Large intestine (tissue), 12 donors: Measurements from ENCODE around the gene MAGEC1. TPM values are rescaled to one million over a fixed set of nuclear protein-coding genes. Genes with fewer than 3 reads are reported as not detected.
"Not testable (repeated sequence)": the region's sequence is repeated elsewhere in the genome, so short reads cannot be mapped to it uniquely, and the experiment has no call there.

Source experiments
- DNase-seq, 2 donors: peaks; one replicate each; pipeline versions ENCODE4 v3.0.0 to v3.0.0-alpha.2; 2013
- H3K27ac ChIP-seq: one replicate; pipeline ENCODE4 v1.5.1; 2013; ENCODE audit warnings: low read length
- H3K27me3 ChIP-seq: 2 replicates; pipeline ENCODE4 v1.6.1; 2013; ENCODE audit warnings: low read length; ENCODE audit not compliant: control insufficient read depth, insufficient read depth
- H3K36me3 ChIP-seq: 2 replicates; pipeline ENCODE4 v1.6.1; 2013; ENCODE audit warnings: low read length; ENCODE audit not compliant: control insufficient read depth, insufficient read depth
- H3K4me1 ChIP-seq: one replicate; pipeline ENCODE4 v1.6.1; 2013; ENCODE audit warnings: low read length; ENCODE audit not compliant: control insufficient read depth, insufficient read depth
- H3K4me3 ChIP-seq: one replicate; pipeline ENCODE4 v1.5.1; 2013; ENCODE audit warnings: low read length
- H3K9me3 ChIP-seq: one replicate; pipeline ENCODE4 v1.6.1; 2013; ENCODE audit warnings: mild to moderate bottlenecking, low read depth, low read length, moderate library complexity; ENCODE audit not compliant: control insufficient read depth
- WGBS: methylation state at CpG from one replicate; pipeline ENCODE4 v1.1.5; 2013; ENCODE audit warnings: low lambda C conversion rate; ENCODE audit not compliant: insufficient coverage; 5-methylcytosine and 5-hydroxymethylcytosine counted together
- long read RNA-seq, 11 donors: transcript quantifications; one replicate each; lab custom pipeline, GENCODE V29; 2026
- polyA plus RNA-seq: library from polyadenylated mRNA; unstranded; fragments of 120-200 nt; gene quantifications from one replicate; pipeline ENCODE4 v1.2.1, GENCODE V29; 2013

The MAGEC1 gene, protein sequence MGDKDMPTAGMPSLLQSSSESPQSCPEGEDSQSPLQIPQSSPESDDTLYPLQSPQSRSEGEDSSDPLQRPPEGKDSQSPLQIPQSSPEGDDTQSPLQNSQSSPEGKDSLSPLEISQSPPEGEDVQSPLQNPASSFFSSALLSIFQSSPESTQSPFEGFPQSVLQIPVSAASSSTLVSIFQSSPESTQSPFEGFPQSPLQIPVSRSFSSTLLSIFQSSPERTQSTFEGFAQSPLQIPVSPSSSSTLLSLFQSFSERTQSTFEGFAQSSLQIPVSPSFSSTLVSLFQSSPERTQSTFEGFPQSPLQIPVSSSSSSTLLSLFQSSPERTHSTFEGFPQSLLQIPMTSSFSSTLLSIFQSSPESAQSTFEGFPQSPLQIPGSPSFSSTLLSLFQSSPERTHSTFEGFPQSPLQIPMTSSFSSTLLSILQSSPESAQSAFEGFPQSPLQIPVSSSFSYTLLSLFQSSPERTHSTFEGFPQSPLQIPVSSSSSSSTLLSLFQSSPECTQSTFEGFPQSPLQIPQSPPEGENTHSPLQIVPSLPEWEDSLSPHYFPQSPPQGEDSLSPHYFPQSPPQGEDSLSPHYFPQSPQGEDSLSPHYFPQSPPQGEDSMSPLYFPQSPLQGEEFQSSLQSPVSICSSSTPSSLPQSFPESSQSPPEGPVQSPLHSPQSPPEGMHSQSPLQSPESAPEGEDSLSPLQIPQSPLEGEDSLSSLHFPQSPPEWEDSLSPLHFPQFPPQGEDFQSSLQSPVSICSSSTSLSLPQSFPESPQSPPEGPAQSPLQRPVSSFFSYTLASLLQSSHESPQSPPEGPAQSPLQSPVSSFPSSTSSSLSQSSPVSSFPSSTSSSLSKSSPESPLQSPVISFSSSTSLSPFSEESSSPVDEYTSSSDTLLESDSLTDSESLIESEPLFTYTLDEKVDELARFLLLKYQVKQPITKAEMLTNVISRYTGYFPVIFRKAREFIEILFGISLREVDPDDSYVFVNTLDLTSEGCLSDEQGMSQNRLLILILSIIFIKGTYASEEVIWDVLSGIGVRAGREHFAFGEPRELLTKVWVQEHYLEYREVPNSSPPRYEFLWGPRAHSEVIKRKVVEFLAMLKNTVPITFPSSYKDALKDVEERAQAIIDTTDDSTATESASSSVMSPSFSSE
- polyA plus RNA-seq = not detected
- long read RNA-seq, donor 1 = 0 reads
- long read RNA-seq, donor 2 = 0 reads
- long read RNA-seq, donor 3 = 0 reads
- long read RNA-seq, donor 4 = 0 reads
- long read RNA-seq, donor 5 = 0 reads
- long read RNA-seq, donor 6 = 0 reads
- long read RNA-seq, donor 7 = 0 reads
- long read RNA-seq, donor 8 = 0 reads
- long read RNA-seq, donor 9 = 0 reads
- long read RNA-seq, donor 10 = 0 reads
- long read RNA-seq, donor 11 = 0 reads

DNA sequence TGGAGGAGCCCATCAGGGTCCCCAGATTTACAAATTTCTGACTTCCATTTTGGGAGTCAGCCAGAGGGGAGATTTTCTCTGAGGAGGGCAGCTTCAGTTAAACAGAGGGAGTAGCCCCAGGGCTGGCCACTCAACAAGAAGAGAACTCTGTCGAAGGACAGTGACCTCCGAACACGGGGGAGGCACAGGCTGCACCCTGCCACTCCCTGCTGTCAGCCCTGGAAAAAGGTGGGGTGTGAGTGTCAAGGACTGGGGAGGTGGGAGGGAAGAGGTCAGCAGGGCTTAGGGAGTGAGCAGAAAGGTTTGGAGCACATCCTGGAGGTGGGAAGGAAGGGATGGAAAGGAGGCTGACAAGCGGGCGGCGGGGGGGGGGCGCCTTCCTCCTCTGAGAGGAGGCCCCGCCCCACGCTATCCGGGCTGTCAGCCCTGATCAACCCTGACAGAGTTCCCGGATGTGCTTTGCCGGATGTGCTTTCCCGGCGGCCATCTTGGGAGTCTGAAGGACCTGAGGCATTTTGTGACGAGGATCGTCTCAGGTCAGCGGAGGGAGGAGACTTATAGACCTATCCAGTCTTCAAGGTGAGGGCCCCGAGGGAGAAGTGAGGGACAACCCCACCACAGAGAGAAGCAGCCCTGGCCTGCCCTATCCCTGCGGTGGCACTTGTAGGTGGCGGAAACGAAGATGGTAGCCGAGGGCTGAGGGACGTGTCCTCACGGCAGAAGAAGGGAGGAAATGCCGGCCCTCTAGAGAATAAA, at the start of gene MAGEC1:
Gene MAGEC1 (plus strand): TSS at position 495 of the 756 bp plus-strand sequence. CDS start 1,179 bp downstream, outside the sequence.
- Histone ChIP-seq H3K36me3 (no peaks in the 10 kb centered on the region), H3K27ac (no peak within 1 kb of the TSS), H3K9me3 (no peaks in the 10 kb centered on the region), H3K27me3 (no peaks in the 10 kb centered on the region), H3K4me1 (no peaks in the 10 kb centered on the region), H3K4me3 (no peak within 1 kb of the TSS)
- whole genome bisulfite sequencing = no CpG with 5 or more reads among the region's 25 CpGs
- no peak for DNase-seq

GRCh38 chrX:141857479-141857878, 46.2 kb upstream of the MAGEC1 start:
- no peak overlapping the region for H3K27ac ChIP-seq
- no peaks in the 10 kb centered on the region for H3K9me3 ChIP-seq
- no peak for DNase-seq
- WGBS = no CpG with 5 or more reads among the region's 3 CpGs
- H3K36me3 ChIP-seq = no peaks in the 10 kb centered on the region
- H3K4me1 ChIP-seq = no peaks in the 10 kb centered on the region
- H3K27me3 ChIP-seq = no peaks in the 10 kb centered on the region
- H3K4me3 ChIP-seq = no peak overlapping the region

DNA sequence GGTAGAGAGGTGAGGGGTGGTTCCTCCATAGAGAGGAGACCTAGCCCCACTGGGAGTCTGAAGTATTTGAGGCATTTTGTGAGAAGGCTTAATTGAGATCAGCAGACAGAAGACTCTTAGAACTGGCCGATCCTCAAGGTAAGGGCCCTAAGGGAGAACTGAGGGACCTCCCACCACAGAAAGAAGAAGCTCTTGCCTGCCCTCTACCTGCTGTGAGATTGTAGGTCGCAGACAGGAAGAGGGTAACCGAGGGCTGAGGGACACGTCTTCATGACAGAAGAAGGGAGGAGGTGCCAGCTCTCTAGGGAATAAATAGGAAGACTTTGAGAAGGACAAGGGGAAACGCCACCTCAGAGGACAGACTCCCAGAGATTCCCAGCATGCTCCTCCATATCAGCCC, 24.1 kb upstream of the MAGEC1 start:
- peaks cover 2% of the 10 kb centered on the region for H3K9me3 ChIP-seq
- no peak for DNase-seq
- H3K27ac ChIP-seq = no peak overlapping the region
- H3K27me3 ChIP-seq = no peaks in the 10 kb centered on the region
- H3K36me3 ChIP-seq = no peaks in the 10 kb centered on the region
- H3K4me1 ChIP-seq = no peaks in the 10 kb centered on the region
- no peak overlapping the region for H3K4me3 ChIP-seq
- WGBS = no CpG with 5 or more reads among the region's 5 CpGs

GRCh38 chrX:141888811-141889210, 14.9 kb upstream of the MAGEC1 start:
- no CpG with 5 or more reads among the region's 5 CpGs for WGBS
- H3K27ac ChIP-seq = not testable (repeated sequence)

GRCh38 chrX:141894733-141895132, 9.0 kb upstream of the MAGEC1 start:
- Histone ChIP-seq H3K9me3 (no peaks in the 10 kb centered on the region), H3K4me3 (no peak overlapping the region), H3K4me1 (no peaks in the 10 kb centered on the region), H3K27ac (no peak overlapping the region), H3K27me3 (no peaks in the 10 kb centered on the region), H3K36me3 (no peaks in the 10 kb centered on the region)
- WGBS = 100% methylated on average over 1 of the region's 7 CpGs
- no peak for DNase-seq

More at GRCh38 chrX:141888811-141889210, 14.9 kb upstream of the MAGEC1 start:
- H3K4me1 ChIP-seq, DNase-seq, H3K9me3 ChIP-seq, H3K4me3 ChIP-seq, H3K36me3 ChIP-seq, H3K27me3 ChIP-seq: not testable (repeated sequence)

DNA sequence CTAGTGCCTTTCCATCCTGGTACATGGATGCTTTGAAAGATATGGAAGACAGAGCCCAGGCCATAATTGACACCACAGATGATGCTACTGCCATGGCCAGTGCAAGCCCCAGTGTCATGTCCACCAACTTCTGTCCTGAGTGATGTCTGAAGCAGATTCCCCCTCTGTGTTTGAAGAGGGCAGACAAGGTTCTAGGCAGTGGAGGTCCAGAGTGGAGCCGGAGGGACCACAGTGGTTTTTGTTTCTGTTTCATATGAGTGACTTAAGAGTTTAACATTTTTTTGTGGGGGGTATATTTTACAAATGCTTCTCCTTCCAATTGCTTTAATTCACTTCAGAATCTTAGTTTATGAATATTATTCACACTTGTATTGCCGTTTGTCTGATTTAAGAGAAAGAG, 6.0 kb upstream of the MAGEC1 start:
- no peak for DNase-seq
- Histone ChIP-seq H3K4me3 (no peak overlapping the region), H3K4me1 (no peaks in the 10 kb centered on the region), H3K36me3 (no peaks in the 10 kb centered on the region), H3K9me3 (no peaks in the 10 kb centered on the region), H3K27me3 (no peaks in the 10 kb centered on the region), H3K27ac (no peak overlapping the region)
- 83% methylated on average over 1 of the region's 2 CpGs for WGBS

- no peak for DNase-seq
- H3K9me3 ChIP-seq = no peaks in the 10 kb centered on the region
- WGBS = no CpG with 5 or more reads among the region's 4 CpGs
- no peak overlapping the region for H3K27ac ChIP-seq
- no peaks in the 10 kb centered on the region for H3K27me3 ChIP-seq
- H3K4me3 ChIP-seq = no peak overlapping the region
- H3K36me3 ChIP-seq = no peaks in the 10 kb centered on the region
- no peaks in the 10 kb centered on the region for H3K4me1 ChIP-seq
These were observed 1.3 kb upstream of the MAGEC1 start for GRCh38 chrX:141902366-141902765.

GRCh38 chrX:141904262-141904661, 568 bp downstream of the MAGEC1 start:
- no peaks in the 10 kb centered on the region for H3K4me1 ChIP-seq
- no peaks in the 10 kb centered on the region for H3K36me3 ChIP-seq
- no peak overlapping the region for H3K27ac ChIP-seq
- no CpG with 5 or more reads among the region's 6 CpGs for WGBS
- H3K9me3 ChIP-seq = no peaks in the 10 kb centered on the region
- DNase-seq = no peak
- H3K4me3 ChIP-seq = no peak overlapping the region
- H3K27me3 ChIP-seq = no peaks in the 10 kb centered on the region

DNA sequence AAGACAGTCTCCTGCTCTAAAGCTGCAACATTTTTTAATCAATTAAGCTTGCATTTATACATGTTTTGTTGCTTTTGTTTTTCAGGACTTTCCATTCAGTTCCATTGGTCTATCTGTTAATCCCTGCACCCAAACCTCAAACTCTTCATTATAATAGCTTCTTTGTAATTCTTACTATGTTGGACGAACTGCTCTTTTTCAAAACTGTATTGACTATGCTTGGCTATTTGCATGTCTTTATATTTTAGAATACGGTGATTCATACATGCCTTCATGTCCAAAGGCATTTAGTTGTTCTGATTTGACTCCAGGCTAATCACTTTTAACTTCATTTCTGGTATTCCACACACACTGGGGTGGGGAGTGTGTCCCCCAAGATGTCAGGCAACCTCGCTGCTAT, 14.1 kb downstream of the MAGEC1 start:
- Histone ChIP-seq H3K27ac (no peak overlapping the region), H3K4me3 (no peak overlapping the region), H3K4me1 (no peaks in the 10 kb centered on the region), H3K27me3 (no peaks in the 10 kb centered on the region), H3K36me3 (no peaks in the 10 kb centered on the region), H3K9me3 (no peaks in the 10 kb centered on the region)
- no CpG with 5 or more reads among the region's 3 CpGs for WGBS
- DNase-seq = no peak
